ENCODE results near the gene NTM.

The NTM gene

GRCh38 chr11:131884461-131885073 lies 514.2 kb downstream of the NTM start:
- no peak for DNase-seq

- no peak for DNase-seq
These were observed 515.0 kb downstream of the NTM start for GRCh38 chr11:131885431-131885830.

GRCh38 chr11:131886201-131886600 lies 515.8 kb downstream of the NTM start:
- DNase-seq, result no peak

GRCh38 chr11:131888230-131888855 lies 517.9 kb downstream of the NTM start:
- DNase-seq, result no peak

GRCh38 chr11:131889146-131889577 lies 518.7 kb downstream of the NTM start:
- DNase-seq, result no peak

- DNase-seq, result no peak
These were observed 519.6 kb downstream of the NTM start for GRCh38 chr11:131889760-131890581.

GRCh38 chr11:131893103-131893890 lies 522.9 kb downstream of the NTM start:
- no peak for DNase-seq

- no peak for DNase-seq
These were observed 523.6 kb downstream of the NTM start for GRCh38 chr11:131893988-131894387.

- no peak for DNase-seq
These were observed 524.5 kb downstream of the NTM start for GRCh38 chr11:131894615-131895544.

GRCh38 chr11:131895865-131896264 lies 525.5 kb downstream of the NTM start:
- no peak for DNase-seq

GRCh38 chr11:131896978-131897615 lies 526.7 kb downstream of the NTM start:
- no peak for DNase-seq

- DNase-seq, result no peak
These were observed 527.5 kb downstream of the NTM start for GRCh38 chr11:131897956-131898355.

- DNase-seq, result no peak
These were observed 528.5 kb downstream of the NTM start for GRCh38 chr11:131898949-131899348.

- DNase-seq, result no peak
These were observed 529.6 kb downstream of the NTM start for GRCh38 chr11:131899950-131900580.

- DNase-seq, result no peak
These were observed 532.0 kb downstream of the NTM start for GRCh38 chr11:131902421-131902820.

GRCh38 chr11:131903074-131903473 lies 532.7 kb downstream of the NTM start:
- no peak for DNase-seq

GRCh38 chr11:131904756-131905155 lies 534.3 kb downstream of the NTM start:
- no peak for DNase-seq

GRCh38 chr11:131906963-131907362 lies 536.5 kb downstream of the NTM start:
- no peak for DNase-seq

- no peak for DNase-seq
These were observed 537.0 kb downstream of the NTM start for GRCh38 chr11:131907371-131907770.

GRCh38 chr11:131908316-131908715 lies 537.9 kb downstream of the NTM start:
- no peak for DNase-seq
